GM23338 (cell line): ENCODE measurements around the gene ZBTB44. TPM values are rescaled to one million over a fixed set of nuclear protein-coding genes. Genes with fewer than 3 reads are reported as not detected.

Source experiments
- ATAC-seq: fragments of 200-7000 bp; cut with Tn5 transposase; 3 replicates; pipeline ENCODE4 v1.9.1; 2020
- DNase-seq: peaks from one replicate; pipeline ENCODE4 v3.0.0-alpha.2; 2015; ENCODE audit warnings: low spot score
- H2AFZ ChIP-seq: fragments of 200-600 bp; sonication (generic); 2 replicates; pipeline ENCODE4 v1.8.0; 2016; ENCODE audit warnings: antibody characterized with exemption, mild to moderate bottlenecking, moderate library complexity
- H3F3A ChIP-seq: fragments of 200-600 bp; sonication (generic); replicated peaks from 2 replicates; pipeline ENCODE4 v1.8.0; 2017; ENCODE audit warnings: antibody characterized with exemption, mixed run types, low read depth
- H3K27ac ChIP-seq: fragments of 200-600 bp; sonication (generic); 2 replicates; pipeline ENCODE4 v1.6.1; 2016; ENCODE audit warnings: low read depth
- H3K27me3 ChIP-seq: fragments of 200-600 bp; sonication (generic); 2 replicates; pipeline ENCODE4 v1.8.0; 2016; ENCODE audit warnings: mild to moderate bottlenecking, mixed run types, moderate library complexity; ENCODE audit not compliant: insufficient read depth
- H3K36me3 ChIP-seq: fragments of 200-600 bp; sonication (generic); 2 replicates; pipeline ENCODE4 v1.8.0; 2016; ENCODE audit warnings: mild to moderate bottlenecking; ENCODE audit not compliant: insufficient read depth
- H3K4me1 ChIP-seq: fragments of 200-600 bp; sonication (generic); 2 replicates; pipeline ENCODE4 v1.8.0; 2016; ENCODE audit warnings: mild to moderate bottlenecking, moderate library complexity; ENCODE audit not compliant: insufficient read depth
- H3K4me2 ChIP-seq: fragments of 200-600 bp; sonication (generic); 2 replicates; pipeline ENCODE4 v1.7.1; 2017; ENCODE audit warnings: mixed run types
- H3K4me3 ChIP-seq: fragments of 200-600 bp; sonication (generic); 2 replicates; pipeline ENCODE4 v1.6.1; 2016; ENCODE audit warnings: mixed run types
- H3K79me2 ChIP-seq: fragments of 200-600 bp; sonication (generic); replicated peaks from 2 replicates; pipeline ENCODE4 v1.8.0; 2017; ENCODE audit warnings: mild to moderate bottlenecking; ENCODE audit not compliant: insufficient read depth
- H3K9me2 ChIP-seq: fragments of 200-600 bp; sonication (generic); 2 replicates; pipeline ENCODE4 v1.8.0; 2017; ENCODE audit not compliant: insufficient read depth
- H4K20me1 ChIP-seq: fragments of 200-600 bp; sonication (generic); replicated peaks from 2 replicates; pipeline ENCODE4 v1.8.0; 2017; ENCODE audit warnings: mild to moderate bottlenecking; ENCODE audit not compliant: insufficient read depth
- H3K27ac Mint-ChIP-seq: 2 replicates; pipeline ENCODE4 v1.8.0; 2020; ENCODE audit warnings: inconsistent platforms, mild to moderate bottlenecking, moderate library complexity, mixed read lengths
- H3K27me3 Mint-ChIP-seq: 3 replicates; pipeline ENCODE4 v1.8.0; 2022; ENCODE audit warnings: low read depth, mild to moderate bottlenecking, moderate library complexity, mixed read lengths, inconsistent platforms; ENCODE audit not compliant: insufficient read depth, poor library complexity
- H3K36me3 Mint-ChIP-seq: 3 replicates; pipeline ENCODE4 v1.8.0; 2021; ENCODE audit warnings: low read depth, mild to moderate bottlenecking, inconsistent platforms, moderate library complexity, mixed read lengths
- H3K4me1 Mint-ChIP-seq: 3 replicates; pipeline ENCODE4 v1.8.0; 2020; ENCODE audit warnings: mild to moderate bottlenecking, inconsistent platforms, mixed read lengths
- H3K4me3 Mint-ChIP-seq: 3 replicates; pipeline ENCODE4 v1.8.0; 2021; ENCODE audit warnings: moderate library complexity, mild to moderate bottlenecking, inconsistent platforms, mixed read lengths
- H3K9me3 Mint-ChIP-seq: 3 replicates; pipeline ENCODE4 v1.8.0; 2020; ENCODE audit warnings: moderate library complexity, mild to moderate bottlenecking, inconsistent platforms, mixed read lengths
- CREB1 ChIP-seq: fragments of 250-450 bp; sonication (Bioruptor Pico); IDR thresholded peaks from 2 replicates; pipeline ENCODE4 v1.5.0; 2020; ENCODE audit warnings: low read depth, mild to moderate bottlenecking, moderate library complexity
- EZH2 ChIP-seq: fragments of 200-600 bp; sonication (generic); IDR thresholded peaks from one replicate; pipeline ENCODE4 v1.8.0; 2017; ENCODE audit warnings: antibody characterized with exemption, mild to moderate bottlenecking, low read depth; ENCODE audit not compliant: unreplicated experiment
- EZH2phosphoT487 ChIP-seq: fragments of 200-600 bp; sonication (generic); IDR thresholded peaks from one replicate; pipeline ENCODE4 v1.8.1; 2018; ENCODE audit warnings: antibody characterized with exemption; ENCODE audit not compliant: unreplicated experiment
- JUNB ChIP-seq: IDR thresholded peaks from one replicate; pipeline ENCODE4 v1.6.1; 2016; ENCODE audit warnings: antibody characterized with exemption; ENCODE audit not compliant: unreplicated experiment
- NANOG ChIP-seq: IDR thresholded peaks from 2 replicates; pipeline ENCODE4 v1.6.1; 2016; ENCODE audit warnings: antibody characterized with exemption, borderline replicate concordance
- POLR2AphosphoS5 ChIP-seq: IDR thresholded peaks from 2 replicates; pipeline ENCODE4 v1.6.1; 2016; ENCODE audit warnings: antibody characterized with exemption, low read depth
- REST ChIP-seq: IDR thresholded peaks from one replicate; pipeline ENCODE4 v1.6.1; 2018; ENCODE audit warnings: antibody characterized with exemption; ENCODE audit not compliant: unreplicated experiment
- STAT1 ChIP-seq: IDR thresholded peaks from one replicate; pipeline ENCODE4 v1.6.1; 2016; ENCODE audit warnings: antibody characterized with exemption; ENCODE audit not compliant: unreplicated experiment
- ZNF114 ChIP-seq: fragments of 250-450 bp; sonication (Bioruptor Pico); IDR thresholded peaks from 2 replicates; pipeline ENCODE4 v1.5.0; 2020; ENCODE audit warnings: mild to moderate bottlenecking, moderate library complexity
- ZNF331 ChIP-seq: fragments of 250-450 bp; sonication (Bioruptor Pico); IDR thresholded peaks from 2 replicates; pipeline ENCODE4 v1.5.0; 2020; ENCODE audit warnings: low read depth, mild to moderate bottlenecking, moderate library complexity
- ZNF462 ChIP-seq: fragments of 250-450 bp; sonication (Bioruptor Pico); IDR thresholded peaks from 2 replicates; pipeline ENCODE4 v1.5.0; 2020; ENCODE audit warnings: mild to moderate bottlenecking, moderate library complexity
- polyA plus RNA-seq: library from polyadenylated mRNA; unstranded; fragments of >200 nt; fragmentation: Nextera tagmentation; extraction: Ambion mirVana; gene quantifications from 2 replicates; pipeline ENCODE4 v1.2.1, GENCODE V29; 2016
- total RNA-seq: library from RNA; depleted of rRNA; stranded (reverse); fragments of >200 nt; shearing (Covaris generic); gene quantifications from 2 replicates; pipeline ENCODE4 v1.2.3, GENCODE V29; 2014
- TF ChIP-seq, protein P1 (sequence below): IDR thresholded peaks from 2 replicates; pipeline ENCODE4 v1.6.1; 2016; ENCODE audit warnings: antibody characterized with exemption

Gene ZBTB44
- total and polyA plus RNA-seq, 2 experiments from 2014 or later, result 61.2 to 102 TPM

GRCh38 chr11:130183878-130184610, 130.7 kb downstream of the ZBTB44 start:
- no peak for ATAC-seq
- Histone ChIP-seq H3K79me2 (no peaks in the 10 kb centered on the region), H3K27ac (peak overlapping the region; percentile 56; the same call in 1 of the 2 replicates)

More at GRCh38 chr11:130183878-130184610, 130.7 kb downstream of the ZBTB44 start:
- Mint-ChIP-seq H3K4me3 (no peak overlapping the region), H3K9me3 (no peaks in the 10 kb centered on the region), H3K4me1 (peaks cover 13% of the 10 kb centered on the region), H3K27ac (no peak overlapping the region), H3K27me3 (peaks cover 7% of the 10 kb centered on the region), H3K36me3 (no peaks in the 10 kb centered on the region; the same call in 2 of the 3 replicates)
- no peak overlapping the region for H2AFZ ChIP-seq
- no peak overlapping the region for H3K4me3 ChIP-seq
- TF ChIP-seq JUNB, result no peak
- no peak for TF ChIP-seq STAT1
- TF ChIP-seq ZNF462 (CRISPR knock-in tag), result no peak
- TF ChIP-seq REST, result no peak
- no peak for TF ChIP-seq ZNF331 (CRISPR knock-in tag)
- no peak for TF ChIP-seq NANOG
- no peak for TF ChIP-seq EZH2phosphoT487
- TF ChIP-seq, protein P1, sequence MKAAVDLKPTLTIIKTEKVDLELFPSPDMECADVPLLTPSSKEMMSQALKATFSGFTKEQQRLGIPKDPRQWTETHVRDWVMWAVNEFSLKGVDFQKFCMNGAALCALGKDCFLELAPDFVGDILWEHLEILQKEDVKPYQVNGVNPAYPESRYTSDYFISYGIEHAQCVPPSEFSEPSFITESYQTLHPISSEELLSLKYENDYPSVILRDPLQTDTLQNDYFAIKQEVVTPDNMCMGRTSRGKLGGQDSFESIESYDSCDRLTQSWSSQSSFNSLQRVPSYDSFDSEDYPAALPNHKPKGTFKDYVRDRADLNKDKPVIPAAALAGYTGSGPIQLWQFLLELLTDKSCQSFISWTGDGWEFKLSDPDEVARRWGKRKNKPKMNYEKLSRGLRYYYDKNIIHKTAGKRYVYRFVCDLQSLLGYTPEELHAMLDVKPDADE, result no peak
- no peak for TF ChIP-seq EZH2
- no peak for TF ChIP-seq ZNF114 (CRISPR knock-in tag)
- no peak for TF ChIP-seq POLR2AphosphoS5
- TF ChIP-seq CREB1 (CRISPR knock-in tag), result no peak
- no peaks in the 10 kb centered on the region; the same call in 1 of the 2 replicates for H4K20me1 ChIP-seq
- H3F3A ChIP-seq, result no peaks in the 10 kb centered on the region
- DNase-seq, result peak; percentile 24
- no peaks in the 10 kb centered on the region; the same call in 1 of the 2 replicates for H3K4me1 ChIP-seq
- no peaks in the 10 kb centered on the region for H3K9me2 ChIP-seq
- H3K36me3 ChIP-seq, result no peaks in the 10 kb centered on the region
- no peaks in the 10 kb centered on the region for H3K27me3 ChIP-seq
- no peak overlapping the region for H3K4me2 ChIP-seq
